ENCODE data around the gene EVA1A. TPM values are rescaled to one million over a fixed set of nuclear protein-coding genes. Genes with fewer than 3 reads are reported as not detected.

EVA1A gene
- total and polyA plus RNA-seq, 8 donors: 1.3 to 4.7 (median 2.4) TPM; not detected in 3

DNA sequence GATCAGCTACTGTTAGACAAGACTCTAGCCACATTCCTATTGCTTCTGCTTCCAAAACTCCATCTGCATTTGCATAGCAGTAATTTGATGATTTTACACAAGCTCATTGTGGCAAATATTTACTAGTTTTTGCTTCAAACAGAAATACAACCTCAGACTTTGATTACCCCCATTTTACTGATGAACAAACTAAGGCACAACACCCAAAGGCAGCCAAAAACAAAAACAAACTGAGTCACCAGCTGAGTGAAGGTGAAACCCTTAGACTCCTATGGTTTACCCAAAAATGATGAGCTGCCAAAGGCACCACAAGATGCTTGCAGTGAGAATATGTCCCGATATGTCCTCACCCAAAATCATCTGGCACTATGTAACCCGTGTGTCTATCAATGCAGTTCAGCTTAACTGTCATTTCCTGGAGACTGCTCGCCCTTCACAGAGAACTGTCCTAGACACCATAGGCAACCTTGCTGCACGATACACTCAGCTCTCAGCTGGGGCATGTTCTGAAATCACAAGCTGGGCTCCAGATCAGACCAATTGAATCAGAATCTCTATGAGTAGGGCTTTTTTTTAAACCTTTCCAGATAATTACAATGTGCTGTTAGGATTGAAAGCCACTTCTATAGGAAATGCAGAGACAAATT lies 4.1 kb upstream of the EVA1A start:
- H3K4me3 ChIP-seq: no peak overlapping the region
- no peak for DNase-seq
- WGBS, 5 donors: 74 to 88% (median 80%) methylated on average over 4 of the region's 4 CpGs

GRCh38 chr2:75564026-75564688 lies 3.4 kb upstream of the EVA1A start:
- 87 to 92% (median 90%) methylated on average over 9 of the region's 9 CpGs for WGBS, 5 donors

More for the DNA sequence above, 4.1 kb upstream of the EVA1A start:
- no peak for TF ChIP-seq POLR2AphosphoS5 (IDR thresholded peaks at IDR 0.05)
- TF ChIP-seq, protein P1, sequence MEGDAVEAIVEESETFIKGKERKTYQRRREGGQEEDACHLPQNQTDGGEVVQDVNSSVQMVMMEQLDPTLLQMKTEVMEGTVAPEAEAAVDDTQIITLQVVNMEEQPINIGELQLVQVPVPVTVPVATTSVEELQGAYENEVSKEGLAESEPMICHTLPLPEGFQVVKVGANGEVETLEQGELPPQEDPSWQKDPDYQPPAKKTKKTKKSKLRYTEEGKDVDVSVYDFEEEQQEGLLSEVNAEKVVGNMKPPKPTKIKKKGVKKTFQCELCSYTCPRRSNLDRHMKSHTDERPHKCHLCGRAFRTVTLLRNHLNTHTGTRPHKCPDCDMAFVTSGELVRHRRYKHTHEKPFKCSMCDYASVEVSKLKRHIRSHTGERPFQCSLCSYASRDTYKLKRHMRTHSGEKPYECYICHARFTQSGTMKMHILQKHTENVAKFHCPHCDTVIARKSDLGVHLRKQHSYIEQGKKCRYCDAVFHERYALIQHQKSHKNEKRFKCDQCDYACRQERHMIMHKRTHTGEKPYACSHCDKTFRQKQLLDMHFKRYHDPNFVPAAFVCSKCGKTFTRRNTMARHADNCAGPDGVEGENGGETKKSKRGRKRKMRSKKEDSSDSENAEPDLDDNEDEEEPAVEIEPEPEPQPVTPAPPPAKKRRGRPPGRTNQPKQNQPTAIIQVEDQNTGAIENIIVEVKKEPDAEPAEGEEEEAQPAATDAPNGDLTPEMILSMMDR (IDR thresholded peaks at IDR 0.05): no peak
- TF ChIP-seq EP300 (IDR thresholded peaks at IDR 0.05): no peak
- TF ChIP-seq POLR2A (IDR thresholded peaks at IDR 0.05): no peak
- Histone ChIP-seq H3K27ac (no peak overlapping the region), H3K27me3 (peaks cover 0 to 37% (median 13%) of the 10 kb centered on the region in 3 donors), H3K4me1 (peaks cover 8 to 18% (median 16%) of the 10 kb centered on the region in 4 donors), H3K9me3 (no peaks in the 10 kb centered on the region), H3K36me3 (no peaks in the 10 kb centered on the region)
- intact Hi-C loops (cut with DNase I; ENCODE audit: low total_unique reads): no loop called here

GRCh38 chr2:75563591-75563990 lies 2.9 kb upstream of the EVA1A start:
- DNase-seq: peak in 1 of 2 donors; percentile 40
- intact Hi-C loops (cut with DNase I; ENCODE audit: low total_unique reads): no loop called here
- Histone ChIP-seq H3K36me3 (no peaks in the 10 kb centered on the region), H3K4me1 (peaks cover 8 to 20% (median 19%) of the 10 kb centered on the region in 4 donors), H3K27me3 (peaks cover 0 to 50% (median 19%) of the 10 kb centered on the region in 3 donors), H3K4me3 (no peak overlapping the region), H3K9me3 (no peaks in the 10 kb centered on the region), H3K27ac (no peak overlapping the region)
- 72 to 86% (median 81%) methylated on average over 3 of the region's 3 CpGs for WGBS, 5 donors
- TF ChIP-seq POLR2AphosphoS5 (IDR thresholded peaks at IDR 0.05) (no peak), POLR2A (IDR thresholded peaks at IDR 0.05) (no peak), EP300 (IDR thresholded peaks at IDR 0.05) (no peak)
- TF ChIP-seq, protein P1 (IDR thresholded peaks at IDR 0.05): no peak

More at GRCh38 chr2:75564026-75564688, 3.4 kb upstream of the EVA1A start:
- peaks cover 0 to 44% (median 19%) of the 10 kb centered on the region in 3 donors for H3K27me3 ChIP-seq
- no peak overlapping the region for H3K27ac ChIP-seq
- no peak overlapping the region for H3K4me3 ChIP-seq
- intact Hi-C loops (cut with DNase I; ENCODE audit: low total_unique reads): no loop called here
- no peaks in the 10 kb centered on the region for H3K36me3 ChIP-seq
- TF ChIP-seq POLR2A (IDR thresholded peaks at IDR 0.05): no peak
- TF ChIP-seq POLR2AphosphoS5 (IDR thresholded peaks at IDR 0.05): no peak
- TF ChIP-seq, protein P1 (IDR thresholded peaks at IDR 0.05): no peak
- TF ChIP-seq EP300 (IDR thresholded peaks at IDR 0.05): no peak
- H3K4me1 ChIP-seq: peaks cover 8 to 20% (median 19%) of the 10 kb centered on the region in 4 donors
- no peak for DNase-seq
- H3K9me3 ChIP-seq: no peaks in the 10 kb centered on the region

DNA sequence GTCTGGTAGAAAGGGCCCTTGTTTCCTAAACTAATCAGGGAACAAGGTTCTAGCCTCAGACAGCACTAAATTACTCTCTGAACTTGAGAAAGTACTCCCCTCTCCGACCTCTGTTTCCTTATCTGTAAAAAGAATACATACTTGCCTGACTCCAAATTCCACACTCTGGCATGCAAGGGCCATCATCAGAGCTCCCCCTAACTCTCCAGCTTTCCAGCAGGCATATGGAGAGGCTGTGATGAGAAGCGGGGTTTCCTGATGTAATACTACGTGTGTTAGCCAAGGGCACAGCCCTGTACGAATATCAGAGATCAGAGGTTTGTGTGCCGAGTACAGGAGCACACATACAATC lies 1.8 kb upstream of the EVA1A start:
- 56 to 77% (median 64%) methylated on average over 5 of the region's 5 CpGs for WGBS, 5 donors
- Histone ChIP-seq H3K27ac (no peak overlapping the region), H3K27me3 (peaks cover 0 to 58% (median 19%) of the 10 kb centered on the region in 3 donors), H3K4me3 (no peak overlapping the region), H3K4me1 (peaks cover 8 to 20% (median 19%) of the 10 kb centered on the region in 4 donors), H3K9me3 (no peaks in the 10 kb centered on the region), H3K36me3 (no peaks in the 10 kb centered on the region)
- DNase-seq: no peak
- TF ChIP-seq, protein P1 (IDR thresholded peaks at IDR 0.05): no peak
- no peak for TF ChIP-seq POLR2A (IDR thresholded peaks at IDR 0.05)
- no peak for TF ChIP-seq EP300 (IDR thresholded peaks at IDR 0.05)
- no peak for TF ChIP-seq POLR2AphosphoS5 (IDR thresholded peaks at IDR 0.05)
- intact Hi-C loops (cut with DNase I; ENCODE audit: low total_unique reads): no loop called here

Measured in stomach (tissue), 9 donors.